Uterus (tissue), 4 donors: ENCODE measurements around the gene PDE4D. TPM values are rescaled to one million over a fixed set of nuclear protein-coding genes. Genes with fewer than 3 reads are reported as not detected.

ENCODE experiments used
- DNase-seq, 2 donors: peaks; one replicate each; pipeline ENCODE4 v3.0.0-alpha.2; 2019 to 2020
- H3K27ac ChIP-seq, 2 donors: fragments of 200-600 bp; sonication (generic); 1 replicate in 1 of 2; 2 replicates in 1 of 2; pipeline ENCODE4 v1.5.1; 2016 to 2018
- H3K27me3 ChIP-seq, 2 donors: fragments of 200-600 bp; sonication (generic); one replicate each; pipeline ENCODE4 v1.5.1; 2018 to 2019; ENCODE audit warnings: control low read depth in 1 of 2
- H3K36me3 ChIP-seq, 2 donors: fragments of 200-600 bp; sonication (generic); one replicate each; pipeline ENCODE4 v1.5.1; 2019; ENCODE audit warnings: control low read depth in 1 of 2
- H3K4me1 ChIP-seq, 2 donors: fragments of 200-600 bp; sonication (generic); one replicate each; pipeline ENCODE4 v1.5.1; 2018 to 2019; ENCODE audit warnings: control low read depth in 1 of 2
- H3K4me3 ChIP-seq, 2 donors: fragments of 200-600 bp; sonication (generic); 1 replicate in 1 of 2; 2 replicates in 1 of 2; pipeline ENCODE4 v1.5.1; 2018 to 2019; ENCODE audit warnings: mild to moderate bottlenecking in 1 of 2
- H3K9me3 ChIP-seq, 2 donors: fragments of 200-600 bp; sonication (generic); one replicate each; pipeline ENCODE4 v1.5.1; 2019; ENCODE audit warnings: control low read depth in 1 of 2
- POLR2A ChIP-seq, 2 donors: fragments of 450-650 bp; IDR thresholded peaks; one replicate each; pipeline ENCODE4 v1.6.1; 2016; ENCODE audit warnings: antibody characterized with exemption in 2 of 2, mild to moderate bottlenecking in 1 of 2, moderate library complexity in 1 of 2
- intact Hi-C: fragments of 100-400 bp; cut with DNase I; formaldehyde crosslinking; loops from one replicate; pipeline ENCODE4 v1.15.1; 2023; ENCODE audit warnings: low total_unique reads
- total RNA-seq, 4 donors: library from RNA; depleted of rRNA in 3 of 4; stranded (reverse); fragments of >200 nt in 3 of 4; gene quantifications; one replicate each; pipeline versions ENCODE4 v1.1.0 to v1.2.4, GENCODE V29; 2014 to 2023
- TF ChIP-seq, protein P1 (sequence below), 4 experiments: fragments of 200-600 bp in 2 of 4; fragments of 450-650 bp in 2 of 4; sonication (generic) in 2 of 4; IDR thresholded peaks; one replicate each; pipeline ENCODE4 v1.5.1; 2016 to 2019; ENCODE audit warnings: antibody characterized with exemption in 4 of 4, mild to moderate bottlenecking in 2 of 4, moderate library complexity in 1 of 4
- donor health status: DM: yes; HTN: yes; CAD: no.

The PDE4D gene
- total RNA-seq, 4 donors from 2014 or later, result 27.1 to 77.0 (median 45.8) TPM

DNA sequence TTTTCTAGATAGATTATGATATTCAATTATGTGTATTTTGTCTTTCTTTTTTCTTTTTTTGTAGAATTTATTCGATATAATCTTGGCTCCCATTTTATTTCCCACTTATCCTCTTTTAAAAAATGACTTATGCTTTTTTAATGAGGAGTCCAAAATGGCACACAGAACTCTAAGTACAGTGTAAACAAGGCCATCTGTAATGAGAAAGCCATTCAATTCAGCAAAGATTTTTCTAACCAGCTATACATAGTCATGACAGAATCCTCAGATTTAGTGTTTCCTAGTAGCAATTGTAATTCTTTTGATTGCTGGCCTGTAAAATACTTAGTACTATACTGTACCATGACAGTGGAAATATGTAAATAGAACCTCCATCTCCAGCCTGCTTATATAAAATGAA lies 659.3 kb downstream of the PDE4D start:
- intact Hi-C loops, result no loop called here
- no peaks in the 10 kb centered on the region for H3K9me3 ChIP-seq

DNA sequence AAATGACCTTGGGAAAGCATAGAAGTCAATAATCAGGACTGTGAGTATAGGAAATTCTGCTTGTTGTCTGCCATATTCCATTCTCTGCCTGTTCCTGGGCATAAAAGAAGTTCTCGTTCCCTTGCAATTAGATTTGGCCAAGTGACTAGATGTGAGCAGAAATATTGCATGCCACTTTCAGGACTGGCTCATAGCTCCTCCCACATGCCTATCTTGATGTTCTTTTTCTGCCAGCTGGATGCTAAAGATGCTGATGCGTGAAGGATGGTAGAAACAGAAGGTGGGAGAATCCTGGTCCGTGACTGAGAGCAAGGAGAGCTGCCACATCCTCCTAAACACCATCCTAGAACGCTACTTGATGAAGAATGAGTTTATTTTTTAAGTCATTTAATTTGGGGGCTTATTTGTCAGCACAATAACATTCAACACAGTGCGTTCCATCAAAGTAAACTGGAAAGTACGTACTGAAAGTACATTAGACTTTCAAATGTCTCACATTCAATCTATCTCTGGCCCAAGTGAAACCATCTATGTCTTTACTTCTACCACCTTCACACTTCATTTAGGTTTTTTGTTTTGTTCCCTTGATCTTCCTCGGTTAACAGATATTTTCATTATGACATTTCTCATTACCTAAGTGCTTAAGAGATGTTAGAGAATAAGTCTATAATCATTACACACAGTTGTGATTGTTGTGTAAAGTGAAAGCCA lies 662.1 kb downstream of the PDE4D start:
- Histone ChIP-seq H3K27me3 (no peaks in the 10 kb centered on the region), H3K4me1 (peaks cover 0 to 4% of the 10 kb centered on the region in 2 donors), H3K4me3 (no peak overlapping the region), H3K9me3 (no peaks in the 10 kb centered on the region), H3K27ac (no peak overlapping the region), H3K36me3 (no peaks in the 10 kb centered on the region)
- no peak for DNase-seq
- intact Hi-C loops, result no loop called here
- TF ChIP-seq POLR2A (IDR thresholded peaks at IDR 0.05), result no peak
- TF ChIP-seq, protein P1, sequence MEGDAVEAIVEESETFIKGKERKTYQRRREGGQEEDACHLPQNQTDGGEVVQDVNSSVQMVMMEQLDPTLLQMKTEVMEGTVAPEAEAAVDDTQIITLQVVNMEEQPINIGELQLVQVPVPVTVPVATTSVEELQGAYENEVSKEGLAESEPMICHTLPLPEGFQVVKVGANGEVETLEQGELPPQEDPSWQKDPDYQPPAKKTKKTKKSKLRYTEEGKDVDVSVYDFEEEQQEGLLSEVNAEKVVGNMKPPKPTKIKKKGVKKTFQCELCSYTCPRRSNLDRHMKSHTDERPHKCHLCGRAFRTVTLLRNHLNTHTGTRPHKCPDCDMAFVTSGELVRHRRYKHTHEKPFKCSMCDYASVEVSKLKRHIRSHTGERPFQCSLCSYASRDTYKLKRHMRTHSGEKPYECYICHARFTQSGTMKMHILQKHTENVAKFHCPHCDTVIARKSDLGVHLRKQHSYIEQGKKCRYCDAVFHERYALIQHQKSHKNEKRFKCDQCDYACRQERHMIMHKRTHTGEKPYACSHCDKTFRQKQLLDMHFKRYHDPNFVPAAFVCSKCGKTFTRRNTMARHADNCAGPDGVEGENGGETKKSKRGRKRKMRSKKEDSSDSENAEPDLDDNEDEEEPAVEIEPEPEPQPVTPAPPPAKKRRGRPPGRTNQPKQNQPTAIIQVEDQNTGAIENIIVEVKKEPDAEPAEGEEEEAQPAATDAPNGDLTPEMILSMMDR (IDR thresholded peaks at IDR 0.05), result no peak

More for the DNA sequence above, 659.3 kb downstream of the PDE4D start:
- peaks cover 0 to 4% of the 10 kb centered on the region in 2 donors for H3K4me1 ChIP-seq
- no peaks in the 10 kb centered on the region for H3K27me3 ChIP-seq
- H3K27ac ChIP-seq, result no peak overlapping the region
- no peaks in the 10 kb centered on the region for H3K36me3 ChIP-seq
- H3K4me3 ChIP-seq, result no peak overlapping the region
- TF ChIP-seq, protein P1 (IDR thresholded peaks at IDR 0.05), result no peak
- TF ChIP-seq POLR2A (IDR thresholded peaks at IDR 0.05), result no peak
- DNase-seq, result no peak

DNA sequence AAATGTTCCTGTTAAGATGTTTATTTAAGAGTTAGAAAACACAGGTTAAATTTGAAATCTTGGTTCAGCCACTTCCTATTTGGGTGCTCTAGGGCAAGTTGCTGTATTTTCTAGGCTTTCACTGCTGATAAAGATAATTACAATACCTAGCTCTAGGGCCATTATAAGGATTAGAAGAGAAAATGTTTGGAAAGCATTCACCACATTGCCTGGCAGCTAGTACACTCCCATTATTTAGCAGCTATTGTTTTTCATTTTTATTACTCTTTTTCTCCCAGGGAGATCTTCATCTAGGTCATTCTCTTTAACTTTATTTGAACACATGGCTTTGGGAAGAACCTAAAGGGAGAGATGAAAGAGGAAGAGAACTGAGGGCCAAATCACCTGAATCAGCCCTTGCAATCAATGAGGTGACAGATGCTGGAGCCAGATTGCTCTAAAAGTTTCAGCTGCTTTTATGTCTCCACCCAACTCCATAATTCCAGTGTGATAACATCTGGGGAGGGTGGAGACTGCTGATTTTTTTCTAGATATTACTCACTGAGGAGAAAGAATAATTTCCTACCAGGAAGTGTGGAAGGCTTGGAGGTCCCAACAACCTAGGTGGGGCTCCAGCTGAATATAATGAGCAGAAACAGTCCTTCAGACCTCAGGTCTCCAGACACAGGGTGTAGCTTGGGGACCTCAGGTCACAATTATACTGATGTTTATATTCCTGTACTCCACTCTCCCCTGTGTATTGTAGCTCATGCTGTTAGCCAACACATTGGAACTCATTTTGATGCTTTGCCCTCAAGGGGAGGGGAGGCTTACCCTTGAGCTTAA lies 670.6 kb downstream of the PDE4D start:
- intact Hi-C loops, result no loop called here
- H3K4me1 ChIP-seq, result no peaks in the 10 kb centered on the region
- H3K27me3 ChIP-seq, result no peaks in the 10 kb centered on the region
- TF ChIP-seq POLR2A (IDR thresholded peaks at IDR 0.05), result no peak
- TF ChIP-seq, protein P1 (IDR thresholded peaks at IDR 0.05), result no peak
- H3K36me3 ChIP-seq, result no peaks in the 10 kb centered on the region
- no peaks in the 10 kb centered on the region for H3K9me3 ChIP-seq
- DNase-seq, result no peak
- H3K27ac ChIP-seq, result peak overlapping the region; percentile 40 to 54
- H3K4me3 ChIP-seq, result no peak overlapping the region

DNA sequence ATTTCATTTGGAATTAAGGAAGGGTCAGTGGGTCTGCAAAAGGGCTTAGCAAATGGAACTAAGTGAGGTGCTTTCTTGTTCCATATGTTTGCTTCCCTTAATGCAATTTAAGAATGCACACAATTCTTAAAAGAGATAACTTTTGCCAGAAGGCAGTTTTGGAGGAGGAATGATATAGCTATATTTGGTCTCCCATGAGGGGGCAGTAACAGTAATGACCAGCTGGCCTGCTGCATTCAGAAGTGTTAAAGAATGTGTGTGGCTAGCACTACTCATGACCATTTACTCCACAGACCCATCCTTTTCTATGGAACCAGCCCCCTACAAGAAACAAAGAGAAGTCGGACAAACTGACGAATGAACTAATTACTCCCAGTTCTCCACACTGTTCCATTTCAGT lies 671.8 kb downstream of the PDE4D start:
- Histone ChIP-seq H3K27ac (peak overlapping the region in 1 of 2 donors; percentile 54), H3K4me3 (no peak overlapping the region), H3K36me3 (no peaks in the 10 kb centered on the region), H3K9me3 (no peaks in the 10 kb centered on the region), H3K4me1 (no peaks in the 10 kb centered on the region), H3K27me3 (no peaks in the 10 kb centered on the region)
- DNase-seq, result no peak
- no peak for TF ChIP-seq POLR2A (IDR thresholded peaks at IDR 0.05)
- TF ChIP-seq, protein P1 (IDR thresholded peaks at IDR 0.05), result no peak
- intact Hi-C loops, result no loop called here
